ENCODE data around the gene CPHXL. TPM values are rescaled to one million over a fixed set of nuclear protein-coding genes. Genes with fewer than 3 reads are reported as not detected.

Gene CPHXL
- total and polyA plus RNA-seq, 2 of the 4 experiments (the other 2 are of a cell fraction), result not detected

DNA sequence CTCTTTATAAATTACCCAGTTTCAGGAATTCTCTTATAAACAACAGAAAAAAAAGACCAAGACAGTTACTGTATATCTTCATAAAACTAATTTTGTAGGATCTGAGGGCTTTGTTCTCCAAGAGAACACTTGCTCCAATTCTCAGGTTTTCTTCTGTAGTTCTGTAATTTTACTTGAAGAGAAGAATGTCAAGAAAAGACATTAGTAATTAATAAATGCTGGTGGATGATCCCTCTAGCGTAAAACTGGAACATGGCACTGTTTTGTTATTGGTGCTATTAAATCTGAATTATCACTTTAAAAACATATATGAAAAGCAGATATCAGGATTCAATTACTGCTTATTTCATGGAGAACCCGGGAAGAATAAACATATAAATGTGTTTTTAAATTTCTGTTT, 36.5 kb upstream of the CPHXL start:
- no TSS peak for BruUV-seq (replicated peaks)
- Histone ChIP-seq H4K20me1 (ENCODE audit: insufficient read depth, low read length) (no peaks in the 10 kb centered on the region), H2BK120ac (ENCODE audit: low read depth, low read length) (no peak overlapping the region), H2AK9ac (replicated peaks; ENCODE audit: low read depth, low read length, poor library complexity) (no peak overlapping the region), H2BK5ac (ENCODE audit: low read depth, low read length, poor library complexity, severe bottlenecking) (no peak overlapping the region), H2AK5ac (ENCODE audit: low read depth, low read length) (no peak overlapping the region), H4K91ac (ENCODE audit: insufficient read depth, low read depth, low read length) (no peak overlapping the region), H3K56ac (ENCODE audit: extremely low read depth, insufficient read depth, low read length) (no peak overlapping the region), H4K5ac (ENCODE audit: low read depth, low read length) (no peak overlapping the region), H3K4me3 (ENCODE audit: insufficient read depth, low read depth, low read length) (no peak overlapping the region), H3K4me1 (ENCODE audit: control insufficient read depth, insufficient read depth, low read length) (peaks cover 4% of the 10 kb centered on the region; the same call in 1 of the 2 replicates), H4K8ac (ENCODE audit: low read depth in 2 of 2, low read length in 2 of 2) (no peak overlapping the region), H3K9me1 (ENCODE audit: insufficient read depth, low read length) (no peaks in the 10 kb centered on the region), H3K36me3 (ENCODE audit: control insufficient read depth, insufficient read depth, low read length) (no peaks in the 10 kb centered on the region), H3K18ac (ENCODE audit: low read depth, low read length) (no peak overlapping the region), H3K4ac (ENCODE audit: low read depth, low read length) (no peak overlapping the region), H3K27me3 (ENCODE audit: control insufficient read depth, insufficient read depth, low read length) (peaks cover 3% of the 10 kb centered on the region; the same call in 1 of the 2 replicates), H2AFZ (replicated peaks; ENCODE audit: low read length, poor library complexity) (no peak overlapping the region), H3K23ac (ENCODE audit: low read depth, low read length) (no peak overlapping the region), H3K9me3 (ENCODE audit: control insufficient read depth, insufficient read depth, low read length) (no peaks in the 10 kb centered on the region), H3K79me1 (ENCODE audit: low read depth in 1 of 2, low read length in 2 of 2) (no peaks in the 10 kb centered on the region), H3K9ac (ENCODE audit: low read depth, low read length) (no peak overlapping the region; the same call in 1 of the 2 replicates), H3K27ac (ENCODE audit: insufficient read depth, low read length) (no peak overlapping the region), H3K4me2 (ENCODE audit: low read depth, low read length) (no peak overlapping the region), H2BK15ac (ENCODE audit: low read depth, low read length) (no peak overlapping the region), H3K14ac (replicated peaks; ENCODE audit: low read depth, low read length) (no peak overlapping the region), H2BK20ac (ENCODE audit: low read depth, low read length) (no peak overlapping the region)
- TF ChIP-seq RCOR1 (IDR thresholded peaks at IDR 0.05; ENCODE audit: insufficient replicate concordance, low read length) (no peak), FOS (IDR thresholded peaks at IDR 0.05; ENCODE audit: low read depth, low read length) (no peak), BHLHE40 (IDR thresholded peaks at IDR 0.05; ENCODE audit: low read depth, low read length) (no peak), RFX5 (IDR thresholded peaks at IDR 0.05; ENCODE audit: low read depth, low read length) (no peak), CHD1 (IDR thresholded peaks at IDR 0.05; ENCODE audit: low read depth, low read length) (no peak)
- no peak for ATAC-seq (ENCODE audit: low read depth)
- intact Hi-C loops (cut with micrococcal nuclease), result no loop called here
- in situ Hi-C loops (cut with MboI; ENCODE audit: low sequenced_read_pairs), result loop anchor here (5.0 to 25.0 kb wide), 3 partner anchors 118 to 550 kb away; partner anchors contain the start of genes CTRB1, CTRB2, KARS1 and TERF2IP
- POLR2A ChIA-PET (ENCODE audit: unreplicated experiment), result interaction anchor here (0.7 kb wide), 1 partner anchor 19 kb away, joined by 3 read pairs; no protein-coding TSS in a partner anchor
- dilution Hi-C loops (cut with HindIII; ENCODE audit: low sequenced_read_pairs, unreplicated experiment), result no loop called here
- CTCF ChIA-PET, result no interaction called here
- no peak for DNase-seq
- no CpG with 5 or more reads among the region's 2 CpGs for WGBS, 2 experiments (ENCODE audit: extremely low coverage in 2 of 2, insufficient read length in 1 of 2)

All from IMR-90 (cell line).